Measurements from ENCODE around the gene ATP11B. TPM values are rescaled to one million over a fixed set of nuclear protein-coding genes. Genes with fewer than 3 reads are reported as not detected.

ATP11B gene
- polyA plus RNA-seq, 3 donors, result 9.5 to 16.3 (median 10.7) TPM

- WGBS, 3 donors, result 71 to 75% (median 74%) methylated on average over 6 of the region's 6 CpGs
- no peak overlapping the region for H3K27ac ChIP-seq (ENCODE audit: low read depth, low read length)
Measured at GRCh38 chr3:182967218-182968204, 174.2 kb downstream of the ATP11B start.

- no peak overlapping the region for H3K27ac ChIP-seq (ENCODE audit: low read depth, low read length)
Measured at GRCh38 chr3:182969277-182969676, 176.0 kb downstream of the ATP11B start.

- WGBS, 3 donors, result 87 to 96% (median 96%) methylated on average over 7 of the region's 7 CpGs
- no peak overlapping the region for H3K27ac ChIP-seq (ENCODE audit: low read depth, low read length)
Measured at GRCh38 chr3:182969853-182970252, 176.5 kb downstream of the ATP11B start.

- no peak overlapping the region for H3K27ac ChIP-seq (ENCODE audit: low read depth, low read length)
- WGBS, 3 donors, result 31 to 85% (median 83%) methylated on average over 3 of the region's 3 CpGs
Measured at GRCh38 chr3:182970811-182971418, 177.6 kb downstream of the ATP11B start.

Other genes with a start within 250 kb of the ATP11B start
- gene DCUN1D1, start 187.0 kb downstream of the ATP11B start, polyA plus RNA-seq, result 10 to 100 TPM in 1 of 3 donors, 1 to 10 TPM in 2; 4.8 to 12.3 (median 8.7) TPM

Data from adipose tissue (tissue), 3 donors.